SU-DHL-6 (cell line): Measurements from ENCODE around the gene BANK1.
A peak's percentile ranks its signal among the peaks of the same experiment; 100 is the strongest.

Source experiments
- H2AFZ ChIP-seq: fragments of 200-600 bp; sonication (generic); 2 replicates; pipeline ENCODE4 v1.6.1; 2014; ENCODE audit warnings: low read depth, mild to moderate bottlenecking, moderate library complexity, mixed read lengths, antibody characterized with exemption, low read length; ENCODE audit not compliant: severe bottlenecking
- H3F3A ChIP-seq: fragments of 200-600 bp; shearing (Covaris generic); 2 replicates; pipeline ENCODE4 v1.6.0; 2016; ENCODE audit warnings: antibody characterized with exemption, mild to moderate bottlenecking; ENCODE audit not compliant: insufficient read depth
- H3K27ac ChIP-seq: fragments of 200-600 bp; sonication (generic); 2 replicates; pipeline ENCODE4 v1.5.1; 2016; ENCODE audit warnings: low read depth, mild to moderate bottlenecking, low read length, moderate library complexity, mixed read lengths
- H3K27me3 ChIP-seq: fragments of 200-600 bp; sonication (generic), shearing (Covaris generic); 2 replicates; pipeline ENCODE4 v1.6.0; 2014; ENCODE audit warnings: mild to moderate bottlenecking, low read length
- H3K36me3 ChIP-seq: fragments of 200-600 bp; sonication (generic); 2 replicates; pipeline ENCODE4 v1.6.1; 2014; ENCODE audit warnings: mild to moderate bottlenecking, low read length, mixed read lengths
- H3K4me2 ChIP-seq: fragments of 300-600, 200-600 bp; shearing (Covaris generic), sonication (generic); 2 replicates; pipeline ENCODE4 v1.6.0; 2014; ENCODE audit warnings: low read length, low read depth, mild to moderate bottlenecking; ENCODE audit not compliant: poor library complexity, severe bottlenecking
- H3K4me3 ChIP-seq: fragments of 200-600 bp; sonication (generic); 2 replicates; pipeline ENCODE4 v1.5.1; 2014; ENCODE audit warnings: antibody characterized with exemption, low read length, mild to moderate bottlenecking, mixed read lengths; ENCODE audit not compliant: insufficient read depth, poor library complexity, severe bottlenecking
- H3K79me2 ChIP-seq: fragments of 200-600 bp; sonication (generic); 2 replicates; pipeline ENCODE4 v1.6.1; 2014; ENCODE audit warnings: mild to moderate bottlenecking, low read length, moderate library complexity; ENCODE audit not compliant: insufficient read depth
- H3K9ac ChIP-seq: fragments of 200-600 bp; sonication (generic); 2 replicates; pipeline ENCODE4 v1.7.0; 2014; ENCODE audit warnings: mild to moderate bottlenecking, low read length
- H3K9me2 ChIP-seq: fragments of 200-600 bp; sonication (generic); replicated peaks from 2 replicates; pipeline ENCODE4 v1.6.1; 2014; ENCODE audit warnings: low read length; ENCODE audit not compliant: insufficient read depth
- H3K9me3 ChIP-seq: fragments of 200-600 bp; sonication (generic); 2 replicates; pipeline ENCODE4 v1.6.1; 2014; ENCODE audit warnings: low read length, mixed read lengths; ENCODE audit not compliant: insufficient read depth
- H4K20me1 ChIP-seq: fragments of 200-600 bp; sonication (generic); 2 replicates; pipeline ENCODE4 v1.6.1; 2014; ENCODE audit warnings: low read depth, mild to moderate bottlenecking, antibody characterized with exemption, low read length, moderate library complexity, mixed read lengths
- EZH2phosphoT487 ChIP-seq: fragments of 200-600 bp; sonication (generic), shearing (Covaris generic); conservative IDR thresholded peaks from 2 replicates; pipeline ENCODE4 v1.6.1; 2018; ENCODE audit warnings: mild to moderate bottlenecking, antibody characterized with exemption, low read length, moderate library complexity, mixed read lengths
- TF ChIP-seq, protein P1 (sequence below): fragments of 200-600 bp; sonication (generic); IDR thresholded peaks from one replicate; pipeline ENCODE4 v1.5.1; 2017; ENCODE audit warnings: antibody characterized with exemption, mild to moderate bottlenecking, low read length, moderate library complexity; ENCODE audit not compliant: insufficient read depth, poor library complexity, severe bottlenecking

Gene BANK1

DNA sequence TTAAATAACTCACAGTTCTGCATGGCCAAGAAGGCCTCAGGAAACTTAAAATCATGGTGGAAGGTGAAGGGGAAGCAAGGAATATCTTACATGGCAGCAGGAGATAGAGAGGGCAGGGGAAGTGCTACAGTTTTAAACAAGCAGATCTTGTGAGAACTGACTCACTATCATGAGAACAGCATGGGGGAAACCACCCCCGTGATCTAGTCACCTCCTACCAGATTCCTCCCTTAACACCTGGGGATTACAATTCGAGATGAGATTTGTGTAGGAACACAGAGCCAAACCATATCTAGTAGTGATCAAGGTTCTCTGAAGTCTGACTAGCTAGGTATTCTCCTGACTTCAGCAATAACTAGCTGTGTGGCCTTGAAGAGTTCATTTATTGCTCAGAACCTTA, 56.0 kb downstream of the BANK1 start:
- H3K27ac ChIP-seq, result no peak overlapping the region
- H3K9me3 ChIP-seq, result no peaks in the 10 kb centered on the region
- no peaks in the 10 kb centered on the region for H4K20me1 ChIP-seq
- H3K36me3 ChIP-seq, result no peaks in the 10 kb centered on the region
- no peak overlapping the region for H3K4me3 ChIP-seq
- no peaks in the 10 kb centered on the region for H3K27me3 ChIP-seq
- no peaks in the 10 kb centered on the region for H3K9me2 ChIP-seq
- H3K79me2 ChIP-seq, result no peaks in the 10 kb centered on the region
- TF ChIP-seq EZH2phosphoT487, result no peak
- TF ChIP-seq, protein P1, sequence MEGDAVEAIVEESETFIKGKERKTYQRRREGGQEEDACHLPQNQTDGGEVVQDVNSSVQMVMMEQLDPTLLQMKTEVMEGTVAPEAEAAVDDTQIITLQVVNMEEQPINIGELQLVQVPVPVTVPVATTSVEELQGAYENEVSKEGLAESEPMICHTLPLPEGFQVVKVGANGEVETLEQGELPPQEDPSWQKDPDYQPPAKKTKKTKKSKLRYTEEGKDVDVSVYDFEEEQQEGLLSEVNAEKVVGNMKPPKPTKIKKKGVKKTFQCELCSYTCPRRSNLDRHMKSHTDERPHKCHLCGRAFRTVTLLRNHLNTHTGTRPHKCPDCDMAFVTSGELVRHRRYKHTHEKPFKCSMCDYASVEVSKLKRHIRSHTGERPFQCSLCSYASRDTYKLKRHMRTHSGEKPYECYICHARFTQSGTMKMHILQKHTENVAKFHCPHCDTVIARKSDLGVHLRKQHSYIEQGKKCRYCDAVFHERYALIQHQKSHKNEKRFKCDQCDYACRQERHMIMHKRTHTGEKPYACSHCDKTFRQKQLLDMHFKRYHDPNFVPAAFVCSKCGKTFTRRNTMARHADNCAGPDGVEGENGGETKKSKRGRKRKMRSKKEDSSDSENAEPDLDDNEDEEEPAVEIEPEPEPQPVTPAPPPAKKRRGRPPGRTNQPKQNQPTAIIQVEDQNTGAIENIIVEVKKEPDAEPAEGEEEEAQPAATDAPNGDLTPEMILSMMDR, result no peak
- H3K9ac ChIP-seq, result no peak overlapping the region
- H3F3A ChIP-seq, result no peaks in the 10 kb centered on the region
- H3K4me2 ChIP-seq, result no peak overlapping the region
- no peak overlapping the region for H2AFZ ChIP-seq

DNA sequence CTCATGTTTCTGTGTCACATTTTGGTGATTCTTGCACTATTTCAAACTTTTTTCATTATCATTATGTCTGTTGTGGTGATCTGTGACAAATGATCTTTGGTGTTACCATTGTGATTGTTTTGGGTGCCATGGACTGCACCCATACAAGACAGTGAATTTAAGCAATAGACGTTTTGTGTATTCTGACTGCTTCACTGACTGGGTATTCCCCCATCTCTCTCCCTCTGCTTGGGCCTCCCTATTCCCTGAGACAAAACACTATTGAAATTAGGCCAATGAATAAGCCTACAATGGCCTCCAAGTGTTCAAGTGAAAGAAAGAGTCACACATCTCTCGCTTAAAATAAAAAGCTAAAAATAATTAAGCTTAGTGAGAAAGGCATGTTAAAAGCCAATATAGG, 60.2 kb downstream of the BANK1 start:
- Histone ChIP-seq H3K4me2 (no peak overlapping the region), H3K27me3 (no peaks in the 10 kb centered on the region), H3K4me3 (no peak overlapping the region), H3K36me3 (no peaks in the 10 kb centered on the region), H3K9me3 (no peaks in the 10 kb centered on the region), H3K27ac (no peak overlapping the region), H3K79me2 (no peaks in the 10 kb centered on the region), H3K9ac (no peak overlapping the region), H4K20me1 (no peaks in the 10 kb centered on the region), H2AFZ (no peak overlapping the region), H3F3A (no peaks in the 10 kb centered on the region), H3K9me2 (no peaks in the 10 kb centered on the region)
- TF ChIP-seq, protein P1, result no peak
- TF ChIP-seq EZH2phosphoT487, result no peak

DNA sequence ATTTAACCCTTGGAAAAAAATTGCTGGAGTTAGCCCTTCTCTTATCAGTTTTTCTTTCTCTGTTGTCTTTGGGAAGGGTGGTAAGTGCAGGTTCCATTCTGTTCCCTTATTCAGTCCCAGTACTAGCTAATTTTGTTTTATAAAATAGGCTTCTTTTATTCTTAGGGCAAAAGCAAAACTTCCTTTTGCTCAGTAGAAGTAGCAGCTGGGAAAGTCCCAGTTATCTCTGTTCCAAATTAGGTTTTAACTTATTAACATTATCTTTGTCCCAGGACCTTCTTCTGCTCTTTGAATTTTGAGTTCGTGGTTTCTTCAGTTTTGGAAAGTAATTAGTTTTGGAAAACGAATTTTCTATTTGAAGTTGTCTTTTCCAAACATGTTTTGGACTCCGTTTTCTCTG, 61.1 kb downstream of the BANK1 start:
- Histone ChIP-seq H3K4me3 (no peak overlapping the region), H3K27me3 (no peaks in the 10 kb centered on the region), H3K9me3 (no peaks in the 10 kb centered on the region), H3K4me2 (peak overlapping the region; percentile 42), H3K9me2 (no peaks in the 10 kb centered on the region), H2AFZ (no peak overlapping the region), H3K79me2 (no peaks in the 10 kb centered on the region), H4K20me1 (no peaks in the 10 kb centered on the region), H3K27ac (peak overlapping the region; percentile 29; the same call in 1 of the 2 replicates), H3F3A (no peaks in the 10 kb centered on the region), H3K36me3 (no peaks in the 10 kb centered on the region), H3K9ac (no peak overlapping the region)
- TF ChIP-seq EZH2phosphoT487, result no peak
- TF ChIP-seq, protein P1, result no peak

DNA sequence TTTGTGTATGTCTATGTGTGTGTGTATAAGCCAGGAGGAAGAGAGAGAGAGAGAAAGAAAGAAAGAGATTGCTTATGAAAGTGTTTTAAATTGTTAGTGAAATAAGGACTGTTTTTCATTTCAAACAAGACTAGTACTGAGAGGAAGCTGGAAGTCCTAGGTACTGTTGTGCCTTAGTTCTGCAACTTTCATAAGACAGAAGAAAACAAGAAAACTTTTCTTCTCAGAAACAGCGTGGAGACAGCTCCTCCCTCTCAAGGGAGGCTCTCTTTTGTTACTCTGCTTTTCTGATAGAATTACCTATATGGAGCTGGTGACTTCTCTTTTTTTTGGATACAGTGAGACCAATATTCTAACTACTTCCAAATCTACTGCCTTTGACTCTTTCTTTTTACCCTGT, 62.5 kb downstream of the BANK1 start:
- no peak overlapping the region for H3K4me3 ChIP-seq
- H3K9me2 ChIP-seq, result no peaks in the 10 kb centered on the region
- H3K9me3 ChIP-seq, result no peaks in the 10 kb centered on the region
- no peak overlapping the region for H3K9ac ChIP-seq
- no peaks in the 10 kb centered on the region for H4K20me1 ChIP-seq
- no peak overlapping the region for H3K27ac ChIP-seq
- no peaks in the 10 kb centered on the region for H3F3A ChIP-seq
- no peak for TF ChIP-seq EZH2phosphoT487
- TF ChIP-seq, protein P1, result no peak
- no peaks in the 10 kb centered on the region for H3K27me3 ChIP-seq
- H3K36me3 ChIP-seq, result no peaks in the 10 kb centered on the region
- peak overlapping the region; percentile 41 for H3K4me2 ChIP-seq
- H2AFZ ChIP-seq, result no peak overlapping the region
- no peaks in the 10 kb centered on the region for H3K79me2 ChIP-seq
